Activated gamma-delta T cell (primary cell): ENCODE data around the gene ZDHHC7.
"Not testable (repeated sequence)": the region's sequence is repeated elsewhere in the genome, so short reads cannot be mapped to it uniquely, and the experiment has no call there.

ENCODE experiments used
- DNase-seq: peaks from one replicate; lab custom pipeline; 2025; lab: John Stamatoyannopoulos, UW
- total RNA-seq, 2 donors: gene quantifications; one replicate each; lab custom pipeline; 2026; lab: John Stamatoyannopoulos, UW

The ZDHHC7 gene
- total RNA-seq = 92.1 to 141 reads per million in 2 donors

GRCh38 chr16:85010931-85011845 is at the start of gene ZDHHC7:
Gene ZDHHC7 (minus strand): TSS chr16:85011535. CDS start chr16:84990618, 20,917 bp downstream.
- peak; percentile 77 for DNase-seq

- DNase-seq = no peak
Observed at GRCh38 chr16:85058909-85059308, 47.6 kb upstream of the ZDHHC7 start.

GRCh38 chr16:85057948-85058347 is 46.6 kb upstream of the ZDHHC7 start:
- DNase-seq = no peak

- DNase-seq = no peak
Observed at GRCh38 chr16:85057212-85057889, 46.0 kb upstream of the ZDHHC7 start.

GRCh38 chr16:85056211-85056748 is 44.9 kb upstream of the ZDHHC7 start:
- no peak for DNase-seq

- peak; percentile 20 for DNase-seq
Observed at GRCh38 chr16:85055493-85056210, 44.3 kb upstream of the ZDHHC7 start.

- no peak for DNase-seq
Observed at GRCh38 chr16:85054948-85055492, 43.7 kb upstream of the ZDHHC7 start.

GRCh38 chr16:85054321-85054720 is 43.0 kb upstream of the ZDHHC7 start:
- DNase-seq = not testable (repeated sequence)

GRCh38 chr16:85052536-85052935 is 41.2 kb upstream of the ZDHHC7 start:
- DNase-seq = no peak

- DNase-seq = no peak
Observed at GRCh38 chr16:85051683-85052082, 40.3 kb upstream of the ZDHHC7 start.

- no peak for DNase-seq
Observed at GRCh38 chr16:85051067-85051581, 39.8 kb upstream of the ZDHHC7 start.

GRCh38 chr16:85049706-85050305 is 38.5 kb upstream of the ZDHHC7 start:
- DNase-seq = no peak

GRCh38 chr16:85048921-85049562 is 37.7 kb upstream of the ZDHHC7 start:
- no peak for DNase-seq

GRCh38 chr16:85047867-85048455 is 36.6 kb upstream of the ZDHHC7 start:
- no peak for DNase-seq

GRCh38 chr16:85046931-85047866 is 35.9 kb upstream of the ZDHHC7 start:
- DNase-seq = no peak

- no peak for DNase-seq
Observed at GRCh38 chr16:85046472-85046916, 35.2 kb upstream of the ZDHHC7 start.

GRCh38 chr16:85045641-85046471 is 34.5 kb upstream of the ZDHHC7 start:
- DNase-seq = no peak

GRCh38 chr16:85045077-85045476 is 33.7 kb upstream of the ZDHHC7 start:
- no peak for DNase-seq
